H9 (cell line): ENCODE measurements around the gene SNTG2. TPM values are rescaled to one million over a fixed set of nuclear protein-coding genes. Genes with fewer than 3 reads are reported as not detected.

Experiments used
- DNase-seq: peaks from one replicate; pipeline ENCODE4 v3.0.0-alpha.2; 2017
- H2AFZ ChIP-seq: one replicate; pipeline ENCODE4 v1.6.1; 2013; ENCODE audit warnings: mild to moderate bottlenecking, low read length, control low read depth, moderate library complexity
- H2AK5ac ChIP-seq: 2 replicates; pipeline ENCODE4 v1.6.1; 2013; ENCODE audit warnings: low read length, control low read depth, mixed read lengths; ENCODE audit not compliant: insufficient read length
- H2BK120ac ChIP-seq: one replicate; pipeline ENCODE4 v1.6.1; 2013; ENCODE audit warnings: low read depth, mild to moderate bottlenecking, low read length, control low read depth, inconsistent platforms; ENCODE audit not compliant: poor library complexity, severe bottlenecking
- H2BK12ac ChIP-seq: 2 replicates; pipeline ENCODE4 v1.6.1; 2013; ENCODE audit warnings: low read length, control low read depth, mixed read lengths, low read depth; ENCODE audit not compliant: insufficient read length
- H2BK15ac ChIP-seq: 2 replicates; pipeline ENCODE4 v1.6.1; 2013; ENCODE audit warnings: low read depth, low read length, control low read depth
- H2BK20ac ChIP-seq: one replicate; pipeline ENCODE4 v1.6.1; 2013; ENCODE audit warnings: low read depth, mild to moderate bottlenecking, low read length, control low read depth, inconsistent platforms; ENCODE audit not compliant: poor library complexity, severe bottlenecking
- H2BK5ac ChIP-seq: 2 replicates; pipeline ENCODE4 v1.6.1; 2013; ENCODE audit warnings: low read length, control low read depth, mixed read lengths; ENCODE audit not compliant: insufficient read length
- H3K14ac ChIP-seq: 2 replicates; pipeline ENCODE4 v1.6.1; 2013; ENCODE audit warnings: low read length, control low read depth; ENCODE audit not compliant: insufficient read depth
- H3K18ac ChIP-seq: 2 replicates; pipeline ENCODE4 v1.6.1; 2013; ENCODE audit warnings: low read depth, mild to moderate bottlenecking, mixed read lengths, low read length, control low read depth; ENCODE audit not compliant: insufficient read length
- H3K23ac ChIP-seq: 2 replicates; pipeline ENCODE4 v1.6.1; 2013; ENCODE audit warnings: low read length, control low read depth, mixed read lengths, low read depth; ENCODE audit not compliant: insufficient read length
- H3K23me2 ChIP-seq: 2 replicates; pipeline ENCODE4 v1.6.1; 2013; ENCODE audit warnings: low read depth, mild to moderate bottlenecking, mixed read lengths, low read length, control low read depth; ENCODE audit not compliant: insufficient read length, poor library complexity, severe bottlenecking
- H3K27ac ChIP-seq: 2 replicates; pipeline ENCODE4 v1.5.1; 2013; ENCODE audit warnings: low read length, control low read depth, mixed read lengths, low read depth; ENCODE audit not compliant: insufficient read length
- H3K27me3 ChIP-seq: 2 replicates; pipeline ENCODE4 v1.6.1; 2013; ENCODE audit warnings: low read length, control low read depth, inconsistent platforms; ENCODE audit not compliant: insufficient read depth
- H3K4ac ChIP-seq: 2 replicates; pipeline ENCODE4 v1.6.1; 2013; ENCODE audit warnings: low read depth, mild to moderate bottlenecking, control low read depth, inconsistent platforms, low read length, moderate library complexity
- H3K4me1 ChIP-seq: 2 replicates; pipeline ENCODE4 v1.6.1; 2013; ENCODE audit warnings: low read length, control low read depth, inconsistent platforms; ENCODE audit not compliant: insufficient read depth
- H3K4me2 ChIP-seq: 2 replicates; pipeline ENCODE4 v1.6.1; 2013; ENCODE audit warnings: low read length, control low read depth, mixed read lengths; ENCODE audit not compliant: insufficient read length, insufficient read depth
- H3K56ac ChIP-seq: 2 replicates; pipeline ENCODE4 v1.6.1; 2013; ENCODE audit warnings: low read depth, mild to moderate bottlenecking, mixed read lengths, low read length, control low read depth; ENCODE audit not compliant: insufficient read length
- H3K79me1 ChIP-seq: 2 replicates; pipeline ENCODE4 v1.6.1; 2013; ENCODE audit warnings: low read depth, mild to moderate bottlenecking, moderate library complexity, low read length, control low read depth, inconsistent platforms; ENCODE audit not compliant: insufficient read depth, poor library complexity, severe bottlenecking
- H3K79me2 ChIP-seq: 2 replicates; pipeline ENCODE4 v1.6.1; 2013; ENCODE audit warnings: low read length, control low read depth, inconsistent platforms; ENCODE audit not compliant: insufficient read depth
- H3K9ac ChIP-seq: 2 replicates; pipeline ENCODE4 v1.6.1; 2013; ENCODE audit warnings: low read length, control low read depth, mixed read lengths; ENCODE audit not compliant: insufficient read length; ENCODE audit errors: extremely low read depth
- H3K9me3 ChIP-seq: one replicate; pipeline ENCODE4 v1.6.1; 2013; ENCODE audit warnings: low read depth, low read length, inconsistent platforms; ENCODE audit not compliant: control insufficient read depth
- H3T11ph ChIP-seq: one replicate; pipeline ENCODE4 v1.6.1; 2013; ENCODE audit warnings: mild to moderate bottlenecking, low read length, control low read depth, inconsistent platforms
- H4K20me1 ChIP-seq: one replicate; pipeline ENCODE4 v1.6.1; 2013; ENCODE audit not compliant: control insufficient read depth, insufficient read length, insufficient read depth
- H4K5ac ChIP-seq: 2 replicates; pipeline ENCODE4 v1.6.1; 2013; ENCODE audit warnings: low read depth, mild to moderate bottlenecking, mixed read lengths, low read length, control low read depth; ENCODE audit not compliant: insufficient read length
- H4K8ac ChIP-seq: replicated peaks from 2 replicates; pipeline ENCODE4 v1.6.1; 2013; ENCODE audit warnings: low read length, control low read depth, mixed read lengths, low read depth; ENCODE audit not compliant: insufficient read length
- H4K91ac ChIP-seq: 2 replicates; pipeline ENCODE4 v1.6.1; 2013; ENCODE audit warnings: low read depth, mild to moderate bottlenecking, moderate library complexity, mixed read lengths, low read length, control low read depth; ENCODE audit not compliant: insufficient read length
- H3K27ac Mint-ChIP-seq, 3 experiments: 2 replicates in 2 of 3; 3 replicates in 1 of 3; pipeline ENCODE4 v1.8.0; 2020 to 2021; ENCODE audit warnings: mixed read lengths in 3 of 3, mild to moderate bottlenecking in 1 of 3, moderate library complexity in 1 of 3
- H3K27me3 Mint-ChIP-seq: 2 replicates; pipeline ENCODE4 v1.8.0; 2021; ENCODE audit warnings: low read depth, mild to moderate bottlenecking, moderate library complexity, mixed read lengths
- H3K36me3 Mint-ChIP-seq, 3 experiments: 2 replicates in 2 of 3; 3 replicates in 1 of 3; pipeline ENCODE4 v1.8.0; 2020 to 2021; ENCODE audit warnings: low read depth in 3 of 3, mixed read lengths in 3 of 3; ENCODE audit not compliant: insufficient read depth in 1 of 3
- H3K4me1 Mint-ChIP-seq, 2 experiments: 2 replicates each; pipeline ENCODE4 v1.8.0; 2020; ENCODE audit warnings: mixed read lengths in 2 of 2
- H3K4me3 Mint-ChIP-seq, 2 experiments: 2 replicates in 1 of 2; 3 replicates in 1 of 2; pipeline ENCODE4 v1.8.0; 2020 to 2021; ENCODE audit warnings: mild to moderate bottlenecking in 2 of 2, mixed read lengths in 2 of 2, moderate library complexity in 1 of 2
- H3K9me3 Mint-ChIP-seq, 2 experiments: 2 replicates in 1 of 2; 3 replicates in 1 of 2; pipeline ENCODE4 v1.8.0; 2020; ENCODE audit warnings: mild to moderate bottlenecking in 2 of 2, mixed read lengths in 2 of 2, moderate library complexity in 1 of 2
- WGBS: extraction: QIAGEN DNeasy Blood & Tissue Kit; methylation state at CpG from one replicate; pipeline ENCODE4 v1.1.7; 2013; ENCODE audit warnings: missing lambda C conversion rate, low lambda C conversion rate, mixed read lengths; ENCODE audit not compliant: insufficient read length; ENCODE audit errors: extremely low coverage; 5-methylcytosine and 5-hydroxymethylcytosine counted together
- total RNA-seq: library from RNA; stranded (reverse); gene quantifications from 2 replicates; pipeline ENCODE4 v1.2.1, GENCODE V29; 2021
- TF ChIP-seq, protein P1 (sequence below): fragments of 200-600 bp; sonication (generic); conservative IDR thresholded peaks from 3 replicates; pipeline ENCODE4 v1.8.0; 2021; ENCODE audit warnings: antibody characterized with exemption, mild to moderate bottlenecking

SNTG2 gene
- total RNA-seq, 1 experiment from 2014 or later = 13.2 TPM

GRCh38 chr2:1173528-1173927 is 222.9 kb downstream of the SNTG2 start:
- Histone ChIP-seq H4K91ac (no peak overlapping the region), H4K5ac (no peak overlapping the region), H4K20me1 (no peaks in the 10 kb centered on the region), H3K56ac (no peak overlapping the region), H2BK120ac (no peak overlapping the region), H2BK12ac (no peak overlapping the region), H3K79me2 (no peaks in the 10 kb centered on the region), H3K18ac (no peak overlapping the region), H3K23ac (no peak overlapping the region), H2BK15ac (no peak overlapping the region), H3K27me3 (no peaks in the 10 kb centered on the region), H2BK20ac (no peak overlapping the region), H3K4ac (no peak overlapping the region), H3K27ac (no peak overlapping the region), H3K4me1 (no peaks in the 10 kb centered on the region; the same call in 1 of the 2 replicates), H2AFZ (no peak overlapping the region), H4K8ac (no peak overlapping the region), H3T11ph (no peak overlapping the region), H3K23me2 (no peaks in the 10 kb centered on the region), H3K4me2 (no peak overlapping the region), H3K9me3 (peaks cover 48% of the 10 kb centered on the region), H2BK5ac (no peak overlapping the region), H3K14ac (no peak overlapping the region), H2AK5ac (no peak overlapping the region), H3K79me1 (no peaks in the 10 kb centered on the region), H3K9ac (no peak overlapping the region)
- H3K9me3 Mint-ChIP-seq = peaks cover 64 to 74% of the 10 kb centered on the region in 2 experiments
- WGBS = no CpG with 5 or more reads among the region's 5 CpGs
- H3K27me3 Mint-ChIP-seq = no peaks in the 10 kb centered on the region
- H3K27ac Mint-ChIP-seq = no peak overlapping the region
- H3K36me3 Mint-ChIP-seq = peaks cover 81 to 84% (median 81%) of the 10 kb centered on the region in 3 experiments
- peaks cover 5 to 6% of the 10 kb centered on the region in 2 experiments; a peak in 3 of 4 replicates for H3K4me1 Mint-ChIP-seq
- TF ChIP-seq, protein P1, sequence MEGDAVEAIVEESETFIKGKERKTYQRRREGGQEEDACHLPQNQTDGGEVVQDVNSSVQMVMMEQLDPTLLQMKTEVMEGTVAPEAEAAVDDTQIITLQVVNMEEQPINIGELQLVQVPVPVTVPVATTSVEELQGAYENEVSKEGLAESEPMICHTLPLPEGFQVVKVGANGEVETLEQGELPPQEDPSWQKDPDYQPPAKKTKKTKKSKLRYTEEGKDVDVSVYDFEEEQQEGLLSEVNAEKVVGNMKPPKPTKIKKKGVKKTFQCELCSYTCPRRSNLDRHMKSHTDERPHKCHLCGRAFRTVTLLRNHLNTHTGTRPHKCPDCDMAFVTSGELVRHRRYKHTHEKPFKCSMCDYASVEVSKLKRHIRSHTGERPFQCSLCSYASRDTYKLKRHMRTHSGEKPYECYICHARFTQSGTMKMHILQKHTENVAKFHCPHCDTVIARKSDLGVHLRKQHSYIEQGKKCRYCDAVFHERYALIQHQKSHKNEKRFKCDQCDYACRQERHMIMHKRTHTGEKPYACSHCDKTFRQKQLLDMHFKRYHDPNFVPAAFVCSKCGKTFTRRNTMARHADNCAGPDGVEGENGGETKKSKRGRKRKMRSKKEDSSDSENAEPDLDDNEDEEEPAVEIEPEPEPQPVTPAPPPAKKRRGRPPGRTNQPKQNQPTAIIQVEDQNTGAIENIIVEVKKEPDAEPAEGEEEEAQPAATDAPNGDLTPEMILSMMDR = no peak
- DNase-seq = no peak
- H3K4me3 Mint-ChIP-seq = no peak overlapping the region
